Neural progenitor cell (in vitro differentiated cells): ENCODE results near the gene DIABLO. TPM values are rescaled to one million over a fixed set of nuclear protein-coding genes. Genes with fewer than 3 reads are reported as not detected.

Experiments
- DNase-seq: peaks from one replicate; pipeline ENCODE4 v3.0.0-alpha.2; 2016; ENCODE audit warnings: low spot score
- H2AFZ ChIP-seq: fragments of 200-600 bp; sonication (generic); replicated peaks from 2 replicates; pipeline ENCODE4 v1.6.1; 2016; ENCODE audit warnings: antibody characterized with exemption
- H3F3A ChIP-seq: fragments of 200-600 bp; sonication (generic); 2 replicates; pipeline ENCODE4 v1.6.1; 2016; ENCODE audit warnings: antibody characterized with exemption, low read depth
- H3K27ac ChIP-seq: fragments of 200-600 bp; sonication (generic); 2 replicates; pipeline ENCODE4 v1.5.1; 2016; ENCODE audit warnings: mild to moderate bottlenecking
- H3K27me3 ChIP-seq: fragments of 200-600 bp; sonication (generic); 2 replicates; pipeline ENCODE4 v1.6.1; 2016; ENCODE audit warnings: mild to moderate bottlenecking, moderate library complexity
- H3K36me3 ChIP-seq: fragments of 200-600 bp; sonication (generic); 2 replicates; pipeline ENCODE4 v1.5.1; 2016
- H3K4me1 ChIP-seq: fragments of 200-600 bp; sonication (generic); 2 replicates; pipeline ENCODE4 v1.6.1; 2016; ENCODE audit warnings: mixed run types
- H3K4me2 ChIP-seq: fragments of 200-600 bp; sonication (generic); 2 replicates; pipeline ENCODE4 v1.6.1; 2016
- H3K4me3 ChIP-seq: fragments of 200-600 bp; sonication (generic); 2 replicates; pipeline ENCODE4 v1.5.1; 2016
- H3K79me2 ChIP-seq: fragments of 200-600 bp; sonication (generic); 2 replicates; pipeline ENCODE4 v1.6.1; 2016; ENCODE audit warnings: low read depth
- H3K9ac ChIP-seq: fragments of 200-600 bp; sonication (generic); 2 replicates; pipeline ENCODE4 v1.6.1; 2016
- H3K9me3 ChIP-seq: fragments of 200-600 bp; sonication (generic); 2 replicates; pipeline ENCODE4 v1.5.1; 2016; ENCODE audit warnings: low read depth
- H4K20me1 ChIP-seq: fragments of 200-600 bp; sonication (generic); 2 replicates; pipeline ENCODE4 v1.6.1; 2016; ENCODE audit warnings: low read depth
- H3K27ac Mint-ChIP-seq: 3 replicates; pipeline ENCODE4 v1.8.0; 2021; ENCODE audit warnings: mixed read lengths
- H3K27me3 Mint-ChIP-seq: 2 replicates; pipeline ENCODE4 v1.8.0; 2022; ENCODE audit warnings: low read depth, mild to moderate bottlenecking, inconsistent platforms, moderate library complexity, mixed read lengths; ENCODE audit not compliant: insufficient read depth
- H3K36me3 Mint-ChIP-seq: 3 replicates; pipeline ENCODE4 v1.8.0; 2021; ENCODE audit warnings: mixed read lengths
- H3K4me1 Mint-ChIP-seq: 3 replicates; pipeline ENCODE4 v1.8.0; 2021; ENCODE audit warnings: mixed read lengths
- H3K4me3 Mint-ChIP-seq: 3 replicates; pipeline ENCODE4 v1.8.0; 2021; ENCODE audit warnings: mild to moderate bottlenecking, moderate library complexity, mixed read lengths
- H3K9me3 Mint-ChIP-seq: 3 replicates; pipeline ENCODE4 v1.8.0; 2020; ENCODE audit warnings: mixed read lengths
- EZH2 ChIP-seq: fragments of 200-600 bp; sonication (generic); IDR thresholded peaks from 2 replicates; pipeline ENCODE4 v1.6.1; 2017; ENCODE audit warnings: antibody characterized with exemption, mild to moderate bottlenecking, moderate library complexity
- EZH2phosphoT487 ChIP-seq: fragments of 200-600 bp; sonication (generic); IDR thresholded peaks from 2 replicates; pipeline ENCODE4 v1.6.1; 2017; ENCODE audit warnings: antibody characterized with exemption
- total RNA-seq: library from RNA; depleted of rRNA; stranded (reverse); fragments of >200 nt; gene quantifications from 2 replicates; pipeline ENCODE4 v1.2.3, GENCODE V29; 2015; ENCODE audit warnings: low replicate concordance
- TF ChIP-seq, protein P1 (sequence below): fragments of 200-600 bp; sonication (generic); IDR thresholded peaks from 2 replicates; pipeline ENCODE4 v1.5.1; 2017; ENCODE audit warnings: antibody characterized with exemption, mild to moderate bottlenecking

DIABLO gene
- total RNA-seq, 1 donor from 2014 or later: 131 TPM

GRCh38 chr12:122207391-122207790 lies 18.5 kb downstream of the DIABLO start:
- no peak for DNase-seq
- Histone ChIP-seq H3K9ac (no peak overlapping the region), H3K4me2 (no peak overlapping the region), H3K27me3 (peaks cover 43% of the 10 kb centered on the region), H4K20me1 (peaks cover 48% of the 10 kb centered on the region), H3K4me1 (peaks cover 3% of the 10 kb centered on the region), H3K9me3 (no peaks in the 10 kb centered on the region), H3K79me2 (no peaks in the 10 kb centered on the region), H2AFZ (no peak overlapping the region), H3K36me3 (peaks cover 18% of the 10 kb centered on the region), H3F3A (peaks cover 50% of the 10 kb centered on the region), H3K4me3 (no peak overlapping the region), H3K27ac (no peak overlapping the region)
- H3K27me3 Mint-ChIP-seq: peaks cover 31% of the 10 kb centered on the region
- no peak overlapping the region for H3K27ac Mint-ChIP-seq
- TF ChIP-seq EZH2phosphoT487 (no peak), EZH2 (no peak)
- TF ChIP-seq, protein P1, sequence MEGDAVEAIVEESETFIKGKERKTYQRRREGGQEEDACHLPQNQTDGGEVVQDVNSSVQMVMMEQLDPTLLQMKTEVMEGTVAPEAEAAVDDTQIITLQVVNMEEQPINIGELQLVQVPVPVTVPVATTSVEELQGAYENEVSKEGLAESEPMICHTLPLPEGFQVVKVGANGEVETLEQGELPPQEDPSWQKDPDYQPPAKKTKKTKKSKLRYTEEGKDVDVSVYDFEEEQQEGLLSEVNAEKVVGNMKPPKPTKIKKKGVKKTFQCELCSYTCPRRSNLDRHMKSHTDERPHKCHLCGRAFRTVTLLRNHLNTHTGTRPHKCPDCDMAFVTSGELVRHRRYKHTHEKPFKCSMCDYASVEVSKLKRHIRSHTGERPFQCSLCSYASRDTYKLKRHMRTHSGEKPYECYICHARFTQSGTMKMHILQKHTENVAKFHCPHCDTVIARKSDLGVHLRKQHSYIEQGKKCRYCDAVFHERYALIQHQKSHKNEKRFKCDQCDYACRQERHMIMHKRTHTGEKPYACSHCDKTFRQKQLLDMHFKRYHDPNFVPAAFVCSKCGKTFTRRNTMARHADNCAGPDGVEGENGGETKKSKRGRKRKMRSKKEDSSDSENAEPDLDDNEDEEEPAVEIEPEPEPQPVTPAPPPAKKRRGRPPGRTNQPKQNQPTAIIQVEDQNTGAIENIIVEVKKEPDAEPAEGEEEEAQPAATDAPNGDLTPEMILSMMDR: no peak
- H3K36me3 Mint-ChIP-seq: peaks cover 20% of the 10 kb centered on the region
- H3K4me1 Mint-ChIP-seq: peaks cover 9% of the 10 kb centered on the region
- no peaks in the 10 kb centered on the region for H3K9me3 Mint-ChIP-seq
- H3K4me3 Mint-ChIP-seq: no peak overlapping the region

GRCh38 chr12:122206976-122207375 lies 18.9 kb downstream of the DIABLO start:
- TF ChIP-seq EZH2phosphoT487 (no peak), EZH2 (no peak)
- Histone ChIP-seq H3K36me3 (peaks cover 15% of the 10 kb centered on the region), H3K4me3 (no peak overlapping the region), H3F3A (peaks cover 50% of the 10 kb centered on the region), H3K27ac (no peak overlapping the region), H3K4me1 (peaks cover 3% of the 10 kb centered on the region), H2AFZ (no peak overlapping the region), H3K9me3 (no peaks in the 10 kb centered on the region), H4K20me1 (peaks cover 48% of the 10 kb centered on the region), H3K27me3 (peaks cover 47% of the 10 kb centered on the region), H3K79me2 (no peaks in the 10 kb centered on the region), H3K4me2 (no peak overlapping the region), H3K9ac (no peak overlapping the region)
- H3K36me3 Mint-ChIP-seq: peaks cover 16% of the 10 kb centered on the region
- no peak for DNase-seq
- no peak overlapping the region for H3K27ac Mint-ChIP-seq
- no peak overlapping the region for H3K4me3 Mint-ChIP-seq
- H3K4me1 Mint-ChIP-seq: peaks cover 9% of the 10 kb centered on the region
- no peaks in the 10 kb centered on the region for H3K9me3 Mint-ChIP-seq
- peaks cover 32% of the 10 kb centered on the region for H3K27me3 Mint-ChIP-seq

DNA sequence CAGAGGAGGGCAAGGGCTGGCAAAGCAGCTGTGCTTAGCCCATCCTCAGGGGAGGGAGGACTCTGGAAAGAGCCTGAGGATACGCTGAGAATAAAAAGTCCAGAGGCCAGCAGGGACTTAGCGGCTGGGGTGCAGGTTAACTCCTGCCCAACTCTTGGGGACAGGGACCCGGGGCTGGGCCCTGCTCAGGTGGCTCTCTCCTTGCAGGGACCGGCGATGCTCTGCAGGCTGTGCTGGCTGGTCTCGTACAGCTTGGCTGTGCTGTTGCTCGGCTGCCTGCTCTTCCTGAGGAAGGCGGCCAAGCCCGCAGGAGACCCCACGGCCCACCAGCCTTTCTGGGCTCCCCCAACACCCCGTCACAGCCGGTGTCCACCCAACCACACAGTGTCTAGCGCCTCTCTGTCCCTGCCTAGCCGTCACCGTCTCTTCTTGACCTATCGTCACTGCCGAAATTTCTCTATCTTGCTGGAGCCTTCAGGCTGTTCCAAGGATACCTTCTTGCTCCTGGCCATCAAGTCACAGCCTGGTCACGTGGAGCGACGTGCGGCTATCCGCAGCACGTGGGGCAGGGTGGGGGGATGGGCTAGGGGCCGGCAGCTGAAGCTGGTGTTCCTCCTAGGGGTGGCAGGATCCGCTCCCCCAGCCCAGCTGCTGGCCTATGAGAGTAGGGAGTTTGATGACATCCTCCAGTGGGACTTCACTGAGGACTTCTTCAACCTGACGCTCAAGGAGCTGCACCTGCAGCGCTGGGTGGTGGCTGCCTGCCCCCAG lies 19.6 kb downstream of the DIABLO start:
- Mint-ChIP-seq H3K4me3 (no peak overlapping the region), H3K27ac (no peak overlapping the region), H3K27me3 (peaks cover 39% of the 10 kb centered on the region), H3K9me3 (no peaks in the 10 kb centered on the region), H3K36me3 (peaks cover 16% of the 10 kb centered on the region), H3K4me1 (peaks cover 9% of the 10 kb centered on the region)
- TF ChIP-seq EZH2 (no peak), EZH2phosphoT487 (no peak)
- TF ChIP-seq, protein P1: no peak
- H3K4me1 ChIP-seq: peaks cover 3% of the 10 kb centered on the region
- H4K20me1 ChIP-seq: peaks cover 48% of the 10 kb centered on the region
- H3K27me3 ChIP-seq: peaks cover 54% of the 10 kb centered on the region
- H3F3A ChIP-seq: peaks cover 50% of the 10 kb centered on the region
- H3K9me3 ChIP-seq: no peaks in the 10 kb centered on the region
- H3K27ac ChIP-seq: no peak overlapping the region
- H3K9ac ChIP-seq: no peak overlapping the region
- no peaks in the 10 kb centered on the region for H3K79me2 ChIP-seq
- DNase-seq: no peak
- no peak overlapping the region for H3K4me3 ChIP-seq
- H3K36me3 ChIP-seq: peaks cover 12% of the 10 kb centered on the region
- H3K4me2 ChIP-seq: no peak overlapping the region
- no peak overlapping the region for H2AFZ ChIP-seq
